GM04504 (cell line): ENCODE measurements around the gene CATSPER3.

ENCODE experiments used
- DNase-seq: peaks from one replicate; pipeline ENCODE4 v3.0.0-alpha.2; 2012; ENCODE audit warnings: low read depth

CATSPER3 gene

DNA sequence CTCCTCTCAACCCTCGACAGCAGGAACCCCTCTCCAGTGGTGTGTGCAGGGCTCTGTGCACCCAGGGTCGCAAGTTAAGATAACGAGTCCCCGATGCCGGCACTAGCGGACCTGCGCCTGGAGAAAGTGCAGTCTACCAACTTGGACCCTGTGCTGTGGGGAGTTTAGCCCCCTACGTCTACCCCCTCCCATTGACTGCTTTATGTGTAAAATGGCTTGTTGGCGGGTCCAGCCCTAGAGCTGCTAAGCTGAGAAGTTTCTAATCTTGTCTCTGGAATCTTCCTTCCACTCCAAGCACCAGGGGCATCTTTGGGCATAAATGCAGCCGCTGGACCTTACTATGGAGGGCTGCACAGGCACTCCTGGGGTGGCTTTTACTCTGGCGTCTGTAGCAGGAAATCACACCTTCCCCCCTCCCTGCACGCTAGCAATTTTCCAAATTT, 73.5 kb downstream of the CATSPER3 start:
- no peak for DNase-seq

DNA sequence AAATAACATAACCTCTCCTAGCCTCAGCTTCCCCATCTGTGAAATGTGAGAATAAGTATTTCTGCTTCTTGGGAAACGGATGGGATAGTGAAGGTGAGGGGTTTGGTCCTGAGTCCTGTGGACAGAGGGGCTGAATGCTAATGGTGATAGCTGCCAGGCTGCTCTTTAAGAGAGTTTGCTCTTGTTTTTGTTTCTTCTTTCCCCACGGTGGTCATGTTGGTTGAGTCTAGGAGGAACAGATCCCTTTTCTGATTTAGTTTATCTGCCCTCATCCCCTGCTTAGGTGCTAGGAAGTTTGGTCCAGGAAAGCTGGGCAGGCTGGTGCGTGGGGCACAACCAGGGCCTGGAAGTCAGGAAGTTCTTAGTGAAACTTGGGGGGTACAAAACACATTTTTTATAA, 74.0 kb downstream of the CATSPER3 start:
- DNase-seq = no peak

DNA sequence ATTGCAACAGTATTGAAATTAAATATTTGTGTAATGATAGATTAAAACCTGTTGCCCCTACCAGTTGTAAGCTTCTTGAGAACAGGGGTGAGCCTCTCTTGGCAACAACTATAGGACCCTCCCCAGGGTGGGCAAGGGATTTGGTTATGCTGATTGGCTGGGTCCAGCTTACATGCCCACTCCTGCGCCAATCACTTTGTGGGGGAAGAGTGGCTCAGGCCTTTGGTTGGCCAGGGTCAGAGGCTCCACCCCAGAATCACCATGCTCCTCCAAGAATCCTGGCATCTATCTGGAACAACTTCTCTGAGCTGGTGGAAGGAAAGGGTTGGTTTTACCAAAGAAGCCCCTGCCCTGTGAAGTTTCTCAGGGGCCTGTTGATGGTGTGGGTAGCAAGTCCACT, 74.9 kb downstream of the CATSPER3 start:
- no peak for DNase-seq

DNA sequence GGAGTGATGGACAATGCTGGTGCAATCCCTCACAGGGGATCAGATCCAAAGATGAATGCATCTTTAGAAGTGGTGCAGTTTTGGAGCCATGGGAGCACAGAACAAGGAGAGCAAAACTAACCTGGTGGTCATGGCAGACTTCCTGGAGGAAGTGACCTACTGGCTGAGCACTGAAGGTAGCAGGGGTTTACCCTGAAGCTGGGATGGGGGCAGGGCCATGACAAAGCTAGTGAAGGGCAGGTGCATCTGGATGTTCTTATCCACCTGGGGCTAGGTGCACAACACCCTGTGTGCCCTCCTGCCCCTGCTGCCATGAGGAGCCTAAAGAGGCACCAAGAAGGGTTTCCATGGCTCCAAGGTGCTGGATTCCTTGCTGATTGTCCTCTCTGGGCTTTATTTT, 77.8 kb downstream of the CATSPER3 start:
- no peak for DNase-seq

DNA sequence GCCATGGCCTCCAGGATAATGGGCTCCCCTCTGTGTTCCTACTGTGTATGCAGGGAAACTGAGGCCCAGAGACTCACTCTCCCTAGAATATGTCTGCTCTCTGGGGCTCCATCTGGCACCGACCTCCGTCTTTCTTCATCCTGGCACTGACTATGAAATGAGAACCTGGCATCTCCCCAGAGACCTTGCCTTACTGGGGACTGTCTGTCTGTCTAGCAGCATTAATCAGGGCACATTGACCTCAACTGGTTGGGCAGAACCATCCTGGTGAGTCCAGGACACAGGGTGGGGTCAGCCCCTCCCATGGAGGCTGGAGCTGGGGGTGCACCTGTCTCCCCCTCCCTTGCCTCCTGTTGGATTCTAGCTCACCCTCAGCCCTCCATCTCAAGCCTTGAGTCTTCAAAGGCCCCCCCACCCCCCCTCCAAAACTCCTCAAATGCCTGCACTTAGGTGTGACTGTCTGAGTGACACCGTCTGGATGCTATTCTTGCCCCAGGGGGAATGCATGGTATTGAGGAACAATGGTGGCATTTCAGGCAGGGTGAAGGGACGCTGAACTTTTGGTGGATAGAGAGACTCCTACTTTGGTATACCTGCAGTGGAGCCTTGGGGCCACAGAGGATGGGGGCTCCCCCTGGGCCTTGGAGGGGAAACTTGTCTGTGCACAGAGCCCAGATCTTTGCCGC, 79.1 kb downstream of the CATSPER3 start:
- DNase-seq = no peak

DNA sequence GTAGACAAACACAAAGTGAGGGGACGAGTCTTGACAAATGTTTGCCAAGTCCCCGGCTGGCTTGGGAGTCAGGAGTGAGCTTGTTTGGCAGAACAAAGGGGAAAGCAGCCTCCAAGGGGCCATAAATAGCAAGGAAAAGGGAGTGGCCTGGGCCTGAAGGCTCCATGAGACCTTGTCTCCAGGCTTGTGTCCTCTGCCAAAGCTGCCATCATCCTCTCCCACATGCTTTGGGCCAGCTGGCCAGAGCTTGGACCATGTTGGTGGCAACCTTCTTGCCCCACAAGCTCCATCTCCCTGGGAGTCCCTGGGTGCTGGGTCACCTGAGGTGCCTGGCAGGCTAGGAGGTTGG, 79.6 kb downstream of the CATSPER3 start:
- no peak for DNase-seq

DNA sequence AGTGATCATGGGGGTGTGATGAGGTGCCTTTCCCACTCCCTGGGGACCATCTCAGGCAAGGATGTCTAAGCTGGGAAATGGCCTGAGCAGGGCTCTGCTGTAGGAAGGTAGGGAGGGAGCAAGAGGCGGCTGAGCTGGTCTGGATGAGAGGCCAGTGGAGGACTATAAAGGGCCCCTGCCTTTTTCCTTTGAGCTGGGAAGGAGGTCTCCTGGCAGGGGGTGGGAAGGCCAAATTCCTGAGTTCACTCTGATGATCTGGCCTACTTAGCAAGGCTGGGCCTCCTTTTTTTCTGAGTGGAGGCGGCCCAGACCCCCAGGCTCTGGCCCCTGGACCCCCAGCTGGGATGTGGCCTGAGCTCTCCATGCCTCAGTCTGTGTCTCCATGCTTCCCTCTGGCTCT, 80.6 kb downstream of the CATSPER3 start:
- DNase-seq = no peak

DNA sequence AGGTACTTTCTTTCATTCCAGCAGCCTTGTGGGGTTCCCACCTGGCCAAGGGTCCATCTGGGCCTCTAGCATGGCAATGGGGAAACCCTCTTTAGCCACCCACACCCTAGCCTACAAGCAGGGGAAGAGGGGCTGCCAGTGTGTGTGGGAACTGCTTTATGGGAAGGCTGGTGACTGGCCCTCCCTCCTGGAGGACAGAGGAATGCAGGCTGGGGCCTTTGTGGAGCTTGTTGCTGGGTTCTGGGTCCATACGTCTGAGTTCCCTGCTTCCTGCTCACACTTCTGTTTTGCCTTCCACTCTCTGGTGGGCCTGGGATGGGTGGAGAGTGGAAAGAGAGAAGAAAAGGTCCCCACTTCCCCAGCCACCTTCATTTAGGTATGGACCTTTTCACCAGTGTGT, 81.2 kb downstream of the CATSPER3 start:
- no peak for DNase-seq

DNA sequence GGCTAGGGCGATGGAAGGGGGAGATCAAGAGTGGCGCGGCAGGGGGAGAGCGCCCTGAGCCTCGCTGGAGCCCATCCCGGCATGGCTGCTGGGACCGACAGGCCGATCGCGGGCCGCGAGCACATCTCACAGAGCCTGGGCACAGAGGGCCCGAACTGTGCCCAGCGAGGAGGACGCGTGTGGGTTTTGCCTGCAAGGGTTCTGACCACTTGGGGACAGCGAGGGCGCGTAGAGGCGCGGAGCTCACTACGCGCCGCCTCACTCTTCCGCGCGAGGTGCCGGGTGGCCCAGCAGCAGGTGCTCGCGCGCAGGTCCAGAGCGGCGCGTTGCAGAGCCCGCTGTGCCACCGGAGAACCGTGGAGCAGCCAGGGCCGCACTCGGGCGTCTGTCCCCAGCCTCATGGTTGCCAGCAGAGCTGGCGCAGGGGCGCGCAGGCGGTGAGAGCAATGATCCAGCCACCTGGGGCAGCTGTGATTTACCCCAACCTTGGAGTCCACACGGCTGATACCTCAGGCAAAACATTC, 82.6 kb downstream of the CATSPER3 start:
- DNase-seq = no peak

DNA sequence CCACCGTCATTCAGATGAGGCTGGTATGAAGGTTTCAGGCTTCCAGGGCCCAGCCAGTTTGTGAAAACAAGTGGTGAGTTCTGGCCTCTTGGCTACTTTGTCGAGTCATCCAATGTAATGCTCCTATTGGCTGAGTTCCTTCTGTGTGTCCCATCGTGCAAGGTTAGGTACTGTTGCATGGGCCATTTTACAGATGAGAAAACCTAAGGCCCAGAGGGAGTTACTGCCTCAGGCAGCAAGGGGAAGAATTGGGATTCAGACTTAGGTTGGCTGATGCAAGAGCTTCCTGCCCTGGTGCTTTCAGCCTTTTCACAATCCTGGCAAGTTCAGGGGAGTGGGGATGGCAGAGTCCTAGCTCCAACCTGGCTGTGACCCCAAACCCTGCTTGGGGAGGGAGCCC, 83.7 kb downstream of the CATSPER3 start:
- no peak for DNase-seq

DNA sequence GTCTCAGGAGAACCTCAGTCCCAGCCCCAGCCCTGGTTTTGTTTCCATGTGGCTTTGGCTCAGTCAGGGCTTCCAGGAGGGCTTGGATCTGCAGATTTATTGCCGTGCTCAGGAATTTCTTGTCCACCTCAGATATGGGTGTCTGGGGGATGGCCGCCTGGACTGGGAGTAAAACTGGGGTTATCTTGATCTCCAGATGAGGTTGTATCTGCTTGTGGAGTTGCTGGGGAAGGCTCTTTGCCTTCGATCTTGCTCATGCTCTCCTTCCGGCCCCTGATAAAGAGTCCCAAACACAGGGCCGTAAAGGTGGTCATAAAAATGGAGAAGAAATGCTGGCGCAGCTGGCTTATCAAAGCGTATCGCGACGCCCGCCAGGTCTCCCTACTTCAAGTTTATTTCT, 84.2 kb downstream of the CATSPER3 start:
- no peak for DNase-seq

DNA sequence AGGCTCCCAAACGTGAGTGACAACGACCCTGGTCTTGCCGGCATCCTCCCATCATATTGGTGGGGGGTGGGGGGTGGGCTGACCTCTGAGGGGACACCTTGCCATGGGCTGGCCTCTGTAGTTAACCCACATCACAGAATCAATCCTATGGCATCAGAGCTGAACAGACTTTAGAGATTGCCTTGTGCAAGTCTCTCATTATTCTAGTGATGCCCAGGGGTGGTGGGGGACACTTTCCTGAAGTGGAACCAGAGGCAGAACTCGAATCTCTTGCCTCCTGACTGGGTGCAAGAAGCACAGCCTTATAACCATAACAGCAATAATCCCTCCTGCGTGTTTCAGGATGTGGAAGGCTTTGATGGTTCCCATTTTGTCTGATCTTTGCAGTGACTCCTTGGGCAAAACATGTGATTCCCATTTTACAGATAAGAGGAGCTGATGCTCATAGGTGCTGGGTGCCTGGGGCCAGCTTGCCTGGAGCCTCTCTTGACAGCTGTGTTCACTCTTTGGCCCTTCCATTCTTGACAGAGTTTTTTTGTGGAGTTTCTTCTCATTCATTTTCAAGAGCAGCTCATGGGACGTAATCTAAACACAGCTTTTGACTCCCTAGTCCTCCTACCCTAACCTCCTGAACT, 84.9 kb downstream of the CATSPER3 start:
- DNase-seq = no peak

DNA sequence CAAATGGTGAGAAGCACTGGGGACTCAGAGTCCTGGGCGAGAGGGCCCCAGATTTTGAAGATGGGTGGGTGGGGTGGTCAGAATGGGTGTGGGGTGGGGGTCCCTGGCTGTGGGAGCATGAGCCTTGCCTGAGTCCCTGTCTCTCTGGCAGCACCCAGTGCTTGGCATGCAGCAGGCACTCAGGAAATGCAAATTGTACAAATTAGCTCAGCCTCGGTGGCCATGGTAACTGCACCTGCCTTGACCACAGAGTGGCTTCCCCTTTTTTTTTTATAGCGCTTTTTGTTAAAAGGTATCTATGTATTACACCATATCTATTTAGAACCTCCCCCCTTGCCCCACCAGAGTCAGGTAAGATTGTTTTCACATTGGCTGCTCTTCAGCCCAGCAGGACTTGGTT, 85.6 kb downstream of the CATSPER3 start:
- no peak for DNase-seq

DNA sequence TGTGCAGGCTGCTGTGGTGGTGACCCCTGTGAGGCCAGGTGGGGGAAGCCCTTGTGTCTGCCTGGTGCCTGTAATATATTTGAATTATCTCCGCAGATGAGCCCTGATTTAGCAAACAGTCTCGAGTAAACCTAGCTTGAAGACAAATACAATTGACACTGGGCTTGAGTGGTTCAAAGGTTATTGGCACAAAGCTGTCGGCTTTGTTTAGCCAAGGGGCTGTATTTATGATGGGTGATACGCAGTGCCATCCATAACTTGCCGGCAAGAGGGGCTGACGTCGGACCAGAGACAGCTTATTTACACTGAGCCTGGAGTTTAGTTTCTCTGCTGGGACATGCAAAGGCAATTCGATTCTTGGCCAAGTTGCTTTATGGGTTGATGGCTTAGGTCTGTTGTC, 86.3 kb downstream of the CATSPER3 start:
- DNase-seq = no peak

DNA sequence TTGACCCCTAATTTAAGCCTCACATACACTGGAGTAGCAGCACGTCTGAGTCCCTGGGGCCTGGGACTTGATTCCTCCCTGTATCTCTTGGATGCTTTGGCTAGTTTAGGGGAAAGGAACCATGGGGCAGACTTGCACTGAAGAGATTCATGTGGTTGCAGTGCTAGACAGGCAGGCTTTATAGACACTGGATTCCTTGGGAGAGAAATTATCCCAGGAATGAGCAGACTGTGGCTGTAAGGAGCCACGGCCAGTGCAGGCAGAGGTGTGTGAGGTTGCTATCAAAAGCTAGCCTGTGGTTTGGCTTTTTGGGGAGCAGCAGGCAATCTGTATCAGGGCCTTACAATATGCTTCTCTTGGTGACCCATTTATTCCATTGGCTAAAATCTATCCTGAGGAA, 86.8 kb downstream of the CATSPER3 start:
- no peak for DNase-seq

DNA sequence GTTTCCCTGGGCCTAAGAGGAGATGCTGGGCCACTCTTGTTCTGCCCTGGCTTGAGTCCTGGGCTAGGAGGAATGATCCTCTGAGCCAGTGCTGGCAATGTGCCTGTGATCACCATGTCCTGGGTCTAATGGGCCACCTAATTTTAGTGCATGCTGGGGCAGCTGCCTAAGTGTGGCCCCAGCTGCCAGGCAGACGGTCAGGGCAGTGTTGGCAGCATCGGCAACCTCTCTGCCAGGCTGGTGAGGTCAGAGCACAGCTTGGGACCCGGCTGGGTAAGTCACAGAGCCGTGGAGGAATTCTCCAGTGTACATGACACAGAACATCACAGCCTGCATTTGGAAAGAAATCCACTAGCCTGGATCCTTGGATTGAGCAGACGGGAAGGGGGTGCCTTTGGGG, 87.7 kb downstream of the CATSPER3 start:
- no peak for DNase-seq

DNA sequence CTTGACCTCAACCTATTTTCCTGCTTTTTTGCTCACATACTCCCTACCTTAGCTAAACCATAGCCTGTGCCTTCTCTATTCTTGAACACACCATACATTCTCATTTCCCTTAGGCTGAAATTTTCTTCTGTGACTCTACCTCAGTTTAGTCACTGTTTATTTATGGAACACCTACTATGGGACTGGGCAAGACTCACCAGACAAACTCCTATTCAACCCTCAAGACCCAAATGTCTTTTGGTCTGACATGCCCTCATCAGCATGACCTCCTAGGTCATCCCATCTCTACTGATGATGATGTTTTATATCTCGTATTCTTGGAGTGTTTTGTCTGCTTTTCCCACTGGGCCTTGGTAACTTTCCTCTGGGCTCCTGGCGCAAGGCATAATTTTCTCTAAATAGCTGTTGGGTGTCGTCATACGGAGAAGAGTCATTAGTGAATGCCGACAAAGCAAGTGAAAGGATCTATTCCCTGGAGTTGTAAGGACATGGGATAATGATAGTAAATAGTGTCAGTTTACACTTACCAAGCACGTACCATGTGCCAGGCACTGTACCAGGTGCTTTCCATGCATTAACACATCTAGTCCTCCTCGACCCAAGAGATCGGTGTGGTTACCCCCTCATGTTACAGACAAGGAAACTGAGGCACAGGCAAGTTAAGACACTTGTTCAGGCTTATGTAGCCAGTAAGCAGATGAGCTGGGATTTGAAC, 88.8 kb downstream of the CATSPER3 start:
- no peak for DNase-seq

DNA sequence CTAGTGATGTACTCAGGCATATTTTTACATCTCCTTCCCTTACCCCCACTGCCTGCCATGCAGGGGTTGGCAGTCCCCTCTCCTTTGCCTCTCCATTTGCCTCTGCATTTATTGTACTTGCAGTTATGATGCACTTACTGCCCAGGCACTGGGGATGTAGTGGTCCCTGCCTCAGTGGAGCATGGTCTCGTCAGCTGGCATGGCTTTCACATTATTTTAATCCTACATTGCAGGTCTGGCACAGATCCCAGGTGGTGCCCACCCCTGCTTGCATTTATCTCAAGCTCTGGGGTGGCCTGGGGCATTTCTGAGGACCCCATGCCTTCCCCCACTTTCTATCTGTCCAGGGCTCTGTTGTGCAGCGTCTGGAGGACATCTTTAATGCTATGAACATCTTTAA, 89.5 kb downstream of the CATSPER3 start:
- DNase-seq = no peak

DNA sequence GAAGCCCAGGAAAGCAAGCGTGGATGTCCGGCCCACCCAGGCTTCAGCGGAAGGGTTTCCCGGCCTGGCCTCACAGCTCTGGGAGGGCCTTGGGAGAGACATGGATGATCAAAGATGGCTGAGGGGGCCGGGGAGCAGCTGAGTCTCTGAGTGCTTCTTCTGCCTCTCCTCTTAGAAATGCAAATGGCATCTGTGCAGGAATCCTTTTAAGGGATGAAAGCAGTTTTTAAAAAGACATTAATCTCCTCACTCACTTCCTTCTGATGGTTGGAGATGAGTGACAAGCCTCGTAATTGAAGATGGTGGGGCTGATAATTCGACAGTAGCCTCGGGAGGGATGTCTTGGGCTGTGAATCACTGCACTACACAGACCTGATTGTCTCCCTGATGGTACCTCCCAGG, 90.6 kb downstream of the CATSPER3 start:
- no peak for DNase-seq

DNA sequence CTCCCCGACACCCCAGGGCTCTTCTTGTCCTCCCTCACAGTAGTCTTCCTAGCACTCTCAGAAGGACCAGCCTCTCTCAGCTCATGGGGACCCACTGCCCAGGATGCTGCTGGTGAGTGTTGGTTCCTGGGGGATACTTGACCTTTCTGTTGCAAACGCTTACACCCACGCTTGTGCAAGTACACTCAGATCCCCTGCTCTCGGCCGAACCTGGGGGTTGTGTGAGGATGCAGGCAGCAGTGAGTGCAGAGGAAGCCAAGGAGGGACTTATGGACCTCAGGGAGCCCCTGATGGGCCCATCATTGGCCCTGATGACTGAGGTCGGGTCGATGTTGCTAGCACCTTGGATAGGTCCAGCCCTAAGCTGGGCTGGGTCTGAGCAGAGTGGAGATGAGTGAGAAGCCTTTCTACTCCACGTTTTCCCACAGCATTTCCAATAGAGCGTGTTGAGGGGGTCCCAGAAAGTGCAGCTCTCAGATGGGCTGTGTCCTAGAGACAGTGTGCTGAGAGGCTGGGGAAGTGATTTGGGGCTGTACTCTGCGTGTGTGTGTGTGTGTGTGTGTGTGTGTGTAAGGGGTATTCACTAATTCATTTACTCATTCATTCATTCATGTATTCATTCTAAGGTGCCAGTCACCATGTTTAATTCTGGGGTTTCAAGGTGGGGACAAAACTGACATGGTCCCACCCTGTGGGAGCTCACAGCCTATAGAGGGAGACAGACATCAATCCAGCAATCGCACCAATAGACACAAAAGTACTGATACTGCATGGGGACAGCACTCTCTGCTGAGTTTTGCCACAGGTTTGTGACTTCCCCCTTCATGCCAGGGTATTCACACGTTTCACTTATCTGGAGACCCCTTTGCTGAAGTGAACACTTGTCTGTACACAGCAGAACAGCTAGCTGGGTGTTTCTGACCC, 91.6 kb downstream of the CATSPER3 start:
- no peak for DNase-seq

DNA sequence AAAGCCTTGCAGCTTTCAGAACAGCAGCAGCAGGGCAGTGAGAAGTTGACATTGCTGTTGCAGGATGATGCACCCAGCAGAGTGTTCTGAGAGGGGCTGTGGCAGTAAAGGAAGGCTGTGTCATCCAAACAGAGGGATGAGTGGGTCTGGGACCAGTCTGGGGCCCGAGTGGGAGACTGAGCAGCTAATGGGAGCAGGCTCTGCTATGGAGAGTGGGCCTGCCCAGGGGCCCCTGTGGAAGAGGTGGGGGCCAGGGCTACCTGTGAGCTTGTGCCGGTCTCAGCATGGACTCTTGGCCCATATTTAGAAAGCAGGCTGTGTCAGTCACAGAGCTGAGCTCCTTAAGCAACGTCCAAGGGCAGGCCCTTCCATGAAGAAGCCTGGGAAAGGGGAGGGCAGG, 92.3 kb downstream of the CATSPER3 start:
- DNase-seq = no peak

DNA sequence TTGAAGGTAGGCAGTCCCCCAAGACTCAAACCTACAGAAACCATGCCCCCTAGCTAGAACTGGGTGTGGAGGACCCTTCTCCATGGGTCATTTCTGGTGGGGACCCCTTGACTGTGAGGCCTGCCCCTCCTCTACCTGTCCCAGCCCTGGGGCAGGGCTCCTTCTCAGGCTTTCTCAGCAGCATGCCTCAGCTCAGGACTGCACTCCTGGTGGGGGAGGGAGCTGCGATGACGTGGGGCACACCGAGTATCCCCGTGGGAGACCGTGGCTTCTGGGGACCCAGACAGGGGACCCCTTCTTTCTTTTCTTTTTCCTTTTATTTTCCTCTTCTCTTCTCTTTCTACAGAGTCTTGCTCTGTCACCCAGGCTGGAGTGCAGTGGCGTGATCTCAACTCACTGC, 93.3 kb downstream of the CATSPER3 start:
- no peak for DNase-seq
